ENCODE results near the gene KRT14. TPM values are rescaled to one million over a fixed set of nuclear protein-coding genes. Genes with fewer than 3 reads are reported as not detected.
"Not testable (repeated sequence)": the region's sequence is repeated elsewhere in the genome, so short reads cannot be mapped to it uniquely, and the experiment has no call there.

KRT14 gene
- total RNA-seq, 3 donors from 2014 or later: not detected

DNA sequence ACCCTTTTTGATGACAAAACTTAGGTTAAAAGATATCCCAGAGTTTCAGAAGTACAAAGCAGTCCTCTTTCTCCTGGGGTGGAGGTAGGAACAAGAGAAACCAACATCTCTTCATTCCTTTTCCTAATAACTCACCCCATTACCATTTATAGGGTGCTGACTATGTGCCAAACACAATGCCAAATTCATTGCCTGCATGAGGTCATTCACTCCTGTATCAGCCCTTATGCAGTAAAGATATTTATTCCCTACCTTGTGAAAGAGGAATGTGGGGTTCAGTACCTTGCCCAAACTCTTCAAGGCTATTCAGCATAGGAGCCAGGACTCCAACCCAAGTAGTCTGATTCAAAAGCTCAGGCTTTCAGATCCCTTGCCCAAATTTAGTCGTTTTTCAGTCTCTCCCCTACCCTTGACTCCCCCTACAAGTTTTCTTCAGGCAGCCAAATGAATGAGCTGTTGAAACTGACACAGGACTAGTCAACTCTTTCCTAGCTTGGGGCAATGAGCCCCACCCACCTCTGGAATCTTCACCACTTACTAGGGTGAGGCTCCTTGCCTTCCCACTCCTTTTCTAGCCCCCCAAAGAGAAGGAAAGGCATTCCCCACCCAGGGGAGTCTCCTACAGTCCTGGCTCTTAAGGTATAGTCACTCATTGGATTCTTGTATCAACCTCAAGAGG lies 5.9 kb downstream of the KRT14 start:
- no peaks in the 10 kb centered on the region for H3K36me3 Mint-ChIP-seq (ENCODE audit: insufficient read depth)
- DNase-seq (no peak), ATAC-seq (no peak)
- no peaks in the 10 kb centered on the region for H3K9me3 Mint-ChIP-seq
- H3K27me3 Mint-ChIP-seq (ENCODE audit: low read depth): peaks cover 52% of the 10 kb centered on the region
- no peaks in the 10 kb centered on the region for H3K4me1 Mint-ChIP-seq (ENCODE audit: low read depth)
- H3K4me3 Mint-ChIP-seq: no peak overlapping the region

DNA sequence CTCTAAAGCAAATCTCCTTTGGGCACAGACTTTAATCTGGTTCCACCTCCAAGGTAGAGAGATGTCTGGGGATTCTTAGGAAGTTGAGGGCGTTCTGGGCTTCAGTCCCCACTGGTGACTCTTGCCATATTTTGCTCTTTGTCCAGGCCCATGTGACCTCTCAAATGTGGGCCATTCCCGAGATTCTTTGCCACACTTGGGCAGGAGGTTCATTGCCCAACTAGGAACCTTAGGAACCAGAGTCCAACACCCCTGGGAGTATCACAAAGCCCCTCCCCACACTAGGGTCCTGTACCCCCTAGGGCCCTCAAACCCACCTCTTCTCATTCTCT lies 6.5 kb downstream of the KRT14 start:
- H3K4me1 Mint-ChIP-seq (ENCODE audit: low read depth): no peaks in the 10 kb centered on the region
- no peaks in the 10 kb centered on the region for H3K9me3 Mint-ChIP-seq
- no peak for DNase-seq
- no peak overlapping the region for H3K4me3 Mint-ChIP-seq
- no peak for ATAC-seq
- no peaks in the 10 kb centered on the region for H3K36me3 Mint-ChIP-seq (ENCODE audit: insufficient read depth)
- H3K27me3 Mint-ChIP-seq (ENCODE audit: low read depth): peaks cover 54% of the 10 kb centered on the region

DNA sequence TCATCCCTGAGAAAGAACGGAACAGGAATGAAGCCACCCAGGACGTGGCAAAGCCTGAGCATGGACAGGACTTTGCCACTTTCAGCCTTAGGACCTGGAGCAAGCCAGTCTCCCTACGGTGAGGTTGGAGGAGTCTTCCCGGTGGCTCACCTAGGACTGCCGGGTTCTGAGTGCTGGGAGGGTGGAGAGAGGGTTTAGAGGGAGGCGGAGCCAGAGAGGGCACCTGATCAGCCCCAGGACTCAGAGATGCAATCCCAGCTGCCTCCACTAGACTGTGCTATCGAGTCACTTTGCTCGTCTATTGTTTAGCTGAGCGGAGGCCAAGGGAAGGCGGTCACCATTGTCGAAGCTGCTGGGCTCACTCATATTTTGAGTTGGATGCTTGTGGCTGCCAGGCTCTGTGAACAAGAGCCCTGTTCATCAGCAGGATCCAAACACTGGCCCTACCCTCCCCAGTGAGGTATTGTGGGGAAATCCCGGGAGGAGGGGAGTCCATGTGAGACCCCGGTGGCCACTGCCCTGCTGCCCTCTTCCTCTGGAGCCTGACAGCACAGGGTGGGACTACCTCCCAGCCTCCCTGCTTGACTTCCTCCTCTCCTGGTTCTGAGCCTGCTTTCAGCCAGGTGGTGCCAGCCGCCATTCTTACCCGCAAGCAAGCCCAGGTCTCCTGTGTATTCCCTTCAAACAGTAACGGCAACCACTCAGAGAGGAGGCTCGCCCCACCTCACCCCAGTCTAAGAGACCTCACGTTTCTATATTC lies 7.0 kb downstream of the KRT14 start:
- ATAC-seq (peak; percentile 82 to 86), DNase-seq (peak; percentile 38)
- peaks cover 58% of the 10 kb centered on the region for H3K27me3 Mint-ChIP-seq (ENCODE audit: low read depth)
- no peaks in the 10 kb centered on the region for H3K36me3 Mint-ChIP-seq (ENCODE audit: insufficient read depth)
- no peak overlapping the region for H3K4me3 Mint-ChIP-seq
- H3K4me1 Mint-ChIP-seq (ENCODE audit: low read depth): no peaks in the 10 kb centered on the region
- H3K9me3 Mint-ChIP-seq: no peaks in the 10 kb centered on the region

DNA sequence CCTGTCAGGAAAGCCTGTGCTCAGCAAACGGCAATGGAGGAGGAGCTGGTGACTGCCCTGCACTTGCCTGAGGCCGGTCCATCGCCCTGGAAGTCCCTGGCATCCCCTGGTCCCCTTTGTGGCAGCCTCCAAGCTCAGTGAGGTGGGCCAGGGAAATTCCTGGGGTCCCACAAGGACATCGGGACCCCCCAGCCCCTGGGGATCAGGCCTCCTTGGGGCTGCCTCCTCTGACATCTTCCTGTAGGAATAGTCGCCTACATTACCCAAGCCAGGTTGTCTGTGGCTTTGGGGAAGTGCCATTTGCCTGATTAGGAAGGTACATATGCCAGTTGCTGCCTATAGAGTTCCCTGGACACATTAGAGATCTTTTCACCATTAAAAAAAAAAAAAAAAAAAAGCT lies 7.7 kb downstream of the KRT14 start:
- Mint-ChIP-seq H3K36me3 (ENCODE audit: insufficient read depth) (no peaks in the 10 kb centered on the region), H3K4me1 (ENCODE audit: low read depth) (no peaks in the 10 kb centered on the region), H3K9me3 (no peaks in the 10 kb centered on the region), H3K4me3 (no peak overlapping the region), H3K27me3 (ENCODE audit: low read depth) (peaks cover 58% of the 10 kb centered on the region)
- no peak for ATAC-seq
- no peak for DNase-seq

DNA sequence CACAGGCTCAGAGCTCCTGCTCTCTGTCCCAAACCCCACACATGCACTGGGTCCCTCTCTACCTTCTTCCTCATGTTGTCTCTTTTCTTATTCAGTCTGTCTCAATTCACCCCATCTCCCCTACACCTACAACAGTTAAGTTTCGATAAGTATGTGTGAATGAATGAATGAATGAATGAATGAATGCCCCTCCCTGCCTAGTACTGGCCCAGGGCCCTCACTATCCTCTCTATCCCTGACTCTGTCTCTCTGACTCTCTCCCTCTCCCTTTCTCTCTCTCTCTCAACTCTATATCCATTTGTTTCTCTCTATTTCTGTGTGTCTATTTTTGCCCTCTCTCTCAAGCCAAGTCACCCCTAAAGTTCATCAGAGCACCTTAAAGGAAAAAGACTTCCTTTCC lies 8.2 kb downstream of the KRT14 start:
- H3K36me3 Mint-ChIP-seq (ENCODE audit: insufficient read depth): no peaks in the 10 kb centered on the region
- no peak overlapping the region for H3K4me3 Mint-ChIP-seq
- no peaks in the 10 kb centered on the region for H3K4me1 Mint-ChIP-seq (ENCODE audit: low read depth)
- ATAC-seq (no peak), DNase-seq (no peak)
- H3K9me3 Mint-ChIP-seq: no peaks in the 10 kb centered on the region
- peaks cover 60% of the 10 kb centered on the region for H3K27me3 Mint-ChIP-seq (ENCODE audit: low read depth)

DNA sequence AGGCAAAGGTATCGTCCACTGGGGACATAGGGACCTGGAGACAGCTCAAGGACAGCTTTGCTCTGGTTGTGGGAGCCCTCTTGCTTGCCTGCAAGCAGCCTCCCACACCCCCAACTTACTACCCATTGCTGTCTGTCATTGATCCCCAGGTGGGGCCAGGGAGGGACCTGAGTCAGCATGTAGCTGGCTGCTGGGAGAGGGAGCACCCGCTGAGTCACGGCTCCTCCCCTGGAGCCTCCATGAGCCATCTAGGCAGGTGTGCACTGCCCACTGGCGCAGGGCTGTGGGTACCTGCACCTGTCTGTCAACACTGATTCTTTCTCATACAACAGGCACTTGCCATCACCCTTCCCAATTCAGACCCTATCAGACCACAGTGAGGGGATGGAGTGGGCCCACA lies 10.0 kb downstream of the KRT14 start:
- not testable (repeated sequence) for H3K36me3 Mint-ChIP-seq (ENCODE audit: insufficient read depth); H3K9me3 Mint-ChIP-seq; H3K4me3 Mint-ChIP-seq; DNase-seq; ATAC-seq; H3K4me1 Mint-ChIP-seq (ENCODE audit: low read depth)
- H3K27me3 Mint-ChIP-seq (ENCODE audit: low read depth): peaks cover 64% of the 10 kb centered on the region

DNA sequence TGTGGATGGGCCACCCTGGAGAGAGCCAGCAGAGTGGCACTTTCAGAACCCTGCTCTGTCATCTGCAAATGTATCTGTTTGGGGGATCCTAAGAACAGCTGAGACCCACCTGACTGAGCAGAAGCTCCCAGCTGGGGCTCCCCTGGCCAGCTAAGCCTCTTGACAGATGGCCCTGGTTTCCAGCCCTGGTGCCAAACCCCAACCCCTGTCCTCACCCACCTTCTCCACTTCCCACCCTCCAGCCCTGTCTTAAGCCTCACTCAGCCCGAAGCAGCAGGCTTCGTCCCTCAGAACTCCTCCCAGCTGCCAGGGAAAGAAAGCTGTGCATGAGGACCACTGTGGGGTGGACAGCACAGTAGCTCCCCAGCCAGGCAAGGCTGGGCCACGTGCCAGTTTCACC lies 11.4 kb downstream of the KRT14 start:
- DNase-seq (no peak), ATAC-seq (no peak)
- Mint-ChIP-seq H3K27me3 (ENCODE audit: low read depth) (peaks cover 67% of the 10 kb centered on the region), H3K36me3 (ENCODE audit: insufficient read depth) (no peaks in the 10 kb centered on the region), H3K9me3 (no peaks in the 10 kb centered on the region), H3K4me1 (ENCODE audit: low read depth) (no peaks in the 10 kb centered on the region), H3K4me3 (no peak overlapping the region)

DNA sequence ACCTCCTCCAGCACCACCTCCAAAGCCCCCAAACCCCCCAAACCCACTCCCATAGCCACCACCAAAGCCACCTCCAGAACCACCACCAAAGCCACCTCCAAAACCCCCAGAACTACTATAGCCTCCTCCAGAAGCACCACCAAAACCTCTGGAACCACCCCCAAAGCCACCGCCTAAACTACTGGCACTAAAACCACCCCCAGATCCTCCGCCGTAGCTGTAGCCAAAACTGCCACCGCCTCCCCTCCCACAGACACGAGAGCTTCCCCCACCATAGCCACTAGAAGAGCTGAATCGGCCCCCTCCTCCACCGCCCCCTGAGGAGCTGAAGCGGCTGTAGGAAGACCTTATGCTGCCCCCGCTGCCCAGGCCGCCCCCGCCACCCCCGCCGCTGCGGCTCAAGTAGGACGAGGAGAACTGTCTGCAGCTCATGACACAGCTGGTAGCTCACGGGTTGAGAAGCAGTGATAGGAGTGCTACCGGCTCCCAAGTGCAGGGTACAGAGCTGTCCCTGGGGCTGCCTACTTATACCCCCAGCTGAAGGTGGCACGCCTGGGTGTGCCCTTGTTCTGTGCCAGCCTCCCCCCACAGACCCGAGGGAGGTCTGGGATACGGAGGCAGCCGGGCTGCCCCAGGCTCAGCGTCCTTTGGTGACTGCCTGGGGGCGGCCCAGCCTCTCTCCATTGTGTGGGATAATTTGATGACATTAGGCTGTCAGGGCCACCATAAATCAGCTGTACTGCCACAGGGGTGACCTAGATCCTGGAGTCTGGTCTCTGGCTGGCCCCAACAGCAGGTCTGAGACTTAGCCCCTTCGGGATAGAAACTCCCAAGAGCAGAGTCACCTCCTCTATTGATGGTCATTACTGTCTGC lies 14.9 kb downstream of the KRT14 start, which contains the start of gene KRT9:
Gene KRT9, minus strand, starts transcription at position 499 of the 874 bp plus-strand sequence. Its CDS starts 67 bp downstream, at position 432.
- Mint-ChIP-seq H3K36me3 (ENCODE audit: insufficient read depth) (no peaks in the 10 kb centered on the region), H3K4me3 (no peak within 1 kb of the TSS), H3K4me1 (ENCODE audit: low read depth) (peaks cover 5% of the 10 kb centered on the region), H3K27me3 (ENCODE audit: low read depth) (peaks cover 38% of the 10 kb centered on the region), H3K9me3 (peaks cover 7% of the 10 kb centered on the region)
- DNase-seq: no peak
- no peak for ATAC-seq

DNA sequence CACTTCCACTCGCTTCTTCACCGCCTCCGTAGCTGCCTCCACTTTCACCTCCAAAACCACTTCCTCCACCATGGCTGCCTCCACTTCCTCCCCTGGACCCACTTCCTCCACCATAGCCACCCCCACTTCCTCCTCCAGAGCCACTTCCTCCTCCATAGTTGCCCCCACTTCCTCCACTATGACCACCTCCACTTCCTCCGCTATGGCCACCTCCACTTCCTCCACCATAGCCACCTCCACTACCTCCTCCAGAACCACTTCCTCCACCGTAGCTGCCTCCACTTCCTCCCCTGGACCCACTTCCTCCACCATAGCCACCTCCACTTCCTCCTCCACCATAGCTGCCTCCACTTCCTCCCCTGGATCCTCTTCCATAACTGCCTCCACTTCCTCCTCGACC lies 19.4 kb downstream of the KRT14 start:
- H3K36me3 Mint-ChIP-seq (ENCODE audit: insufficient read depth): no peaks in the 10 kb centered on the region
- no peak overlapping the region for H3K4me3 Mint-ChIP-seq
- H3K9me3 Mint-ChIP-seq: peaks cover 7% of the 10 kb centered on the region
- no peak for ATAC-seq
- peaks cover 5% of the 10 kb centered on the region for H3K4me1 Mint-ChIP-seq (ENCODE audit: low read depth)
- DNase-seq: no peak
- peaks cover 17% of the 10 kb centered on the region for H3K27me3 Mint-ChIP-seq (ENCODE audit: low read depth)

DNA sequence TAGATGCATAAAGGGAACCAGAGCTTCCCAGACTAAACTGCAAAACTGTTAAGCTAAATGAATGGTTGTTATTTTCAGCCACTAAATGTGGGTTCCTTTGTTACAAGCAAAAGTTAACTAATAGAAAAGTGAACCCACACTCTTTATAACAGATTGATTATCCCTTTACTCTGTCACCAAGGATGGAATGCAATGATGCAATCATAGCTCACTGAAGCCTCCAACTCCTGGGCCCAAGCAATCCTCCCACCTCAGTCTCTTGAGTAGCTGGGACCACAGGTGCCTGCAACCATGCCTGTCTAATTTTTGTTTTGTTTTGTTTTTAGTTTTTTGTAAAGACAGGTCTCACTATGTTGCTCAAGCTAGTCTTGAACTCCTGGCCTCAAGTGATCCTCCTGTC lies 21.4 kb downstream of the KRT14 start:
- H3K4me3 Mint-ChIP-seq: no peak overlapping the region
- H3K9me3 Mint-ChIP-seq: peaks cover 7% of the 10 kb centered on the region
- H3K36me3 Mint-ChIP-seq (ENCODE audit: insufficient read depth): no peaks in the 10 kb centered on the region
- DNase-seq: no peak
- peaks cover 5% of the 10 kb centered on the region for H3K4me1 Mint-ChIP-seq (ENCODE audit: low read depth)
- no peak for ATAC-seq
- H3K27me3 Mint-ChIP-seq (ENCODE audit: low read depth): peaks cover 14% of the 10 kb centered on the region

DNA sequence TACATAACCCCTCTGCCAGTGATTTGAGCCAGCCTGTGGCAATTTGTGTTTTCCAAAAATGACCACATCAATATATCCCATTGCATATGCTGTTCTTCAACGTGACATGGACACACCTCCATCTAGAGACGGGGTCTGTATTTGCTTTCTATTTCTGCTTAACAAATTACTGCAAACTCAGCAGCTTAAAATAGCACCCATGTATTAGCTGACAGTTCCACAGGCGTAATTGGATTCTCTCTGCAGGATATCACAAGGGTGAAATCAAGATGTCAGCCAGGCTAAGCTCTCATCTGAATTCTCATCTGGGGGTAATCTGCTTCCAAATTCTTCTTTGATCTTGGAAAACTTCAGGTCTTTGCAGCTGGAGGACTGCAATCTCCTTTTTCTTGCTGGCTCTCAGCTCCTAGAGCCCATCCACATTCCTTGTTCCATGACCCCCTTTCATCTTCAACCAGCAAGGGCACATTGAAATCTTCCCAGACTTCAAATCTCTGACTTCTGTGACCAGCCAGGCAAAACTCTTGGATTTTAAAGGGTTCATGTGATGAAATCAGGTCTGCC lies 23.0 kb downstream of the KRT14 start:
- Mint-ChIP-seq H3K36me3 (ENCODE audit: insufficient read depth) (no peaks in the 10 kb centered on the region), H3K4me1 (ENCODE audit: low read depth) (peaks cover 5% of the 10 kb centered on the region), H3K9me3 (peaks cover 7% of the 10 kb centered on the region), H3K4me3 (no peak overlapping the region), H3K27me3 (ENCODE audit: low read depth) (peaks cover 21% of the 10 kb centered on the region)
- no peak for ATAC-seq
- no peak for DNase-seq

DNA sequence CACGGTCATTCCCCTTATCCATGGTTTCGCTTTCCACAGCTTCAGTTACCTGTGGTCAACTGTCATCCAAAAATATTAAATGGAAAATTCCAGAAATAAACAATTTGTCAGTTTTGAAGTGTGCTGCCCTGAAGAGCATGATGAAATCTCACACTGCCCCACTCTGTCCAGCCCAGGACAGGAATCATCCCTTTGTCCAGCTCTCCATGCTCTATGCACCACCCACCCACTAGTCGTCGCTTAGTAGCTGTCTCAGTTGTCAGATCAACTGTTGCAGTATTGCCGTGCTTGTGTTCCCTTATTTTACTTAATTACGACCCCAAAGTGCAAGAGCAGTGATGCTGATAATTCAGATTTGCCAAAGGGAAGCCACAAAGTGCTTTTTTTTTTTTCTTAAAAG lies 25.1 kb downstream of the KRT14 start:
- ATAC-seq: no peak
- Mint-ChIP-seq H3K36me3 (ENCODE audit: insufficient read depth) (no peaks in the 10 kb centered on the region), H3K4me3 (no peak overlapping the region), H3K27me3 (ENCODE audit: low read depth) (peaks cover 38% of the 10 kb centered on the region), H3K4me1 (ENCODE audit: low read depth) (no peaks in the 10 kb centered on the region), H3K9me3 (no peaks in the 10 kb centered on the region)
- no peak for DNase-seq

DNA sequence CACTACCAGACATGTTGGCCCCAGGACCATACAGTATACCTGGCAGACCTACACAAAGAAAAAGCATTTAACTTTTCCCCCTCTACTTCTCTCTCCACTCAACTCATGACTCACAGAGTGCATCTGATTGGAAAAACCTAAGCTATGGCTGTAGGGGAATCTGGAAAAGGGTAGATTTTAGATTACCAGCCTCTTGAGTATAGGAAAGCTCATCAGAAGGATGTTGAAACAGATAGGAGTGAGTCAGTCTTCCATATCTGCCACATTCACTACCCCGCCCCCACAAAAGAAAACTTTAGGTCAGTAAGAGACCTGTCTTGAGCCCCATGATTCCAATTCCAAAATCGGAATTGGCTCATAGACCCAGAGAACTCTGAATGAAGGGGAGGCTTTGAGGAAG lies 27.1 kb downstream of the KRT14 start:
- Mint-ChIP-seq H3K4me1 (ENCODE audit: low read depth) (no peaks in the 10 kb centered on the region), H3K27me3 (ENCODE audit: low read depth) (peaks cover 41% of the 10 kb centered on the region), H3K9me3 (no peaks in the 10 kb centered on the region), H3K4me3 (no peak overlapping the region), H3K36me3 (ENCODE audit: insufficient read depth) (no peaks in the 10 kb centered on the region)
- DNase-seq (no peak), ATAC-seq (no peak)

DNA sequence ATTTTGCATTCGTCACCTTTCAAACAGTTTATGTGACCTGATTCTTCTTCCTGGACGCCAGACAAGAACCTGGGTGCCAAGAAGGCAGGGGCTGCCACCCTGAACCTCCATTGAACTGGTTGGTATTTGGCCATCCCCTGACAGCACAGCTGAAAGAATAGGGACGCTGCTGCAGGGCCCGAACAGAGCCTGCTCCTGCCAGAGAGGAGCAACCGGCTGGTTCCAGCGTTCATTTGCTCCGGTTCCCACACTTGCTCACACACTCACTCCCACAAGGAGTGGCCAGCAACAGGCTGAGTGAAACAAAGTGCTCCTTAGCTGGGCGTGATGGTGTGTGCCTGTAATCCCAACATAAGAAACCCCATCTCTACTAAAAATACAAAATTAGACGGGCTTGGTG lies 29.8 kb downstream of the KRT14 start:
- H3K4me1 Mint-ChIP-seq (ENCODE audit: low read depth): no peaks in the 10 kb centered on the region
- no peak overlapping the region for H3K4me3 Mint-ChIP-seq
- H3K36me3 Mint-ChIP-seq (ENCODE audit: insufficient read depth): no peaks in the 10 kb centered on the region
- peaks cover 45% of the 10 kb centered on the region for H3K27me3 Mint-ChIP-seq (ENCODE audit: low read depth)
- DNase-seq (no peak), ATAC-seq (no peak)
- no peaks in the 10 kb centered on the region for H3K9me3 Mint-ChIP-seq

All from activated T-cell treated with anti-CD3 and anti-CD28 coated beads, Interleukin-2, amount 50 U/mL, for 4 hours (primary cell).